HepG2 (cell line): ENCODE data around the gene MXD1. TPM values are rescaled to one million over a fixed set of nuclear protein-coding genes. Genes with fewer than 3 reads are reported as not detected.

Experiments
- ATF3 ChIP-seq: sonication (generic); formaldehyde crosslinking; IDR thresholded peaks from 2 replicates; pipeline ENCODE4 v1.4.0; 2020; ENCODE audit warnings: missing genetic modification reagents
- BCL3 ChIP-seq: sonication (generic); formaldehyde crosslinking; IDR thresholded peaks from 2 replicates; pipeline ENCODE4 v1.5.1; 2020; ENCODE audit warnings: mild to moderate bottlenecking, missing genetic modification reagents, moderate library complexity
- FOXA3 ChIP-seq: IDR thresholded peaks from 2 replicates; pipeline ENCODE4 v1.6.1; 2016; ENCODE audit warnings: missing genetic modification reagents, missing compliant biosample characterization
- GATAD2A ChIP-seq: IDR thresholded peaks from 2 replicates; pipeline ENCODE4 v1.6.1; 2016
- NR2F6 ChIP-seq, 2 experiments: IDR thresholded peaks; 2 replicates each; pipeline ENCODE4 v1.6.1; 2016; ENCODE audit warnings: antibody characterized with exemption in 1 of 2, mild to moderate bottlenecking in 1 of 2
- ZNF292 ChIP-seq: sonication (generic); formaldehyde crosslinking; IDR thresholded peaks from 2 replicates; pipeline ENCODE4 v1.8.1; 2022; ENCODE audit warnings: mild to moderate bottlenecking, low read depth, missing genetic modification reagents, borderline replicate concordance
- ZSCAN21 ChIP-seq: sonication (generic); formaldehyde crosslinking; IDR thresholded peaks from 2 replicates; pipeline ENCODE4 v1.8.0; 2022; ENCODE audit warnings: mild to moderate bottlenecking, missing genetic modification reagents, moderate library complexity, borderline replicate concordance
- polyA plus RNA-seq, 8 experiments: library from polyadenylated mRNA; depleted of rRNA in 3 of 8; stranded (reverse) in 7 of 8; unstranded in 1 of 8; fragments of >200 nt; fragmentation: Illumina TruSeq in 4 of 8; extraction: Trizol in 4 of 8; gene quantifications; 2 replicates each; pipeline versions ENCODE4 v1.2.1 to v1.2.3, GENCODE V29; 2011 to 2016; ENCODE audit warnings: low read depth in 4 of 8, missing spikeins in 1 of 8, mixed read lengths in 1 of 8; ENCODE audit not compliant: insufficient read depth in 1 of 8
- total RNA-seq, 5 experiments: library from RNA; depleted of rRNA; stranded (reverse); fragments of >200 nt; fragmentation: Illumina TruSeq; extraction: Trizol; gene quantifications; 2 replicates each; pipeline ENCODE4 v1.2.3, GENCODE V29; 2016; ENCODE audit warnings: low read depth in 1 of 5
- TF ChIP-seq, protein P1 (sequence below), 2 experiments: fragments of 450-650 bp in 1 of 2; sonication (generic) in 1 of 2; formaldehyde crosslinking in 1 of 2; IDR thresholded peaks; 2 replicates each; pipeline versions ENCODE4 v1.6.1 to v1.8.0; 2016 to 2022; ENCODE audit warnings: antibody characterized with exemption in 1 of 2, mild to moderate bottlenecking in 1 of 2, missing genetic modification reagents in 1 of 2
- TF ChIP-seq, protein P2 (sequence below): sonication (generic); formaldehyde crosslinking; IDR thresholded peaks from 2 replicates; pipeline ENCODE4 v1.4.0; 2020; ENCODE audit warnings: missing genetic modification reagents
- TF ChIP-seq, protein P3 (sequence below): sonication (generic); formaldehyde crosslinking; IDR thresholded peaks from 2 replicates; pipeline ENCODE4 v1.9.0; 2021; ENCODE audit warnings: missing genetic modification reagents, mild to moderate bottlenecking, borderline replicate concordance
- TF ChIP-seq, protein P4 (sequence below): sonication (generic); formaldehyde crosslinking; IDR thresholded peaks from 2 replicates; pipeline ENCODE4 v1.4.0; 2020; ENCODE audit warnings: missing genetic modification reagents

MXD1 gene
- total and polyA plus RNA-seq, 2 of the 13 experiments (the other 11 are each of a cell fraction or from before 2014, with no cell fraction given) = 6.4 to 14.9 TPM

DNA sequence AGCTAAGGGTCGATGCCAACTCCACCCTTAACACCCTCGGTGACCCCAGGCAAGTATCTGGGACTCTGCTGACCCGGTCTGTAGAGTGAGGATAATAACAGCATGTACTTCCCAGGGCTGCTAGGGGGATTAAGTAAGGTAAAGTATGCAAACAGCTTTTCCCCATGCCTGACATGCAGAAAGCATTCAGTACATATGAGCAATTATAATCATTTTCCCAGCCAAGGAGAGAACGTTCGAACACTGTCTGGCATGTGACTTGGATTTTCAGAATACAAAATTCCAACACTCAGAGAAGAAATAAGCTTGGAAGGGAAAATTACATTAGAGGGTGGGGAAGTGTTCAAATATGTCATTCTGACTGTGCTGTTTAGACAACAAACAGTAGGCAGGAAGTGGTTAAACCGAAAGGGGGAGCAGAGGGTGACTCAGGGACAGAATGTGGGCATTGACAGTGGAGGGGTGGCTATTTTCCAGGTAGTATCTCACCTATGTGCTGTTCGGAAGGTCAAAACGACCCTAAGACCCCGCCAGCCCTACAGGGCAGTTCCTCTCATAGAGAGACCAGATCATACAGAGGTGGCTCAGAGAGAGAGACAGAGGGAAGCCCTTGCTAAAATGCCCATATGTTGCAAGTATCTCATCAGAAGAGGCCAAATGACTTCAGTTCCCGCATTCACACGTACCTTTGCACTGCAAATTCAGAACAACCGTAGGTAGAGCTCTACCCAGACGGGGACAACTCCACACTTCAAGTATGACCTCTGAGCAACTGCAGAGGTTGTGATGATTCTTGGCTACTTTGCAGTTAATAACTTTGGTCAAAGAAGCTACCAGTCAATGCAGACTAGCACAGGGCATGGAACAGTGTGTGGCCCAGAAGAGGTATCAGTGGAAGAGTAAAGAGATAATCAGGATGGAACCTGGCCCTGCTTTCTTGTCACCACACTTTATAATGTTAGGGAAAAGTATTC lies 31.7 kb downstream of the MXD1 start (continued):
- TF ChIP-seq, protein P1, sequence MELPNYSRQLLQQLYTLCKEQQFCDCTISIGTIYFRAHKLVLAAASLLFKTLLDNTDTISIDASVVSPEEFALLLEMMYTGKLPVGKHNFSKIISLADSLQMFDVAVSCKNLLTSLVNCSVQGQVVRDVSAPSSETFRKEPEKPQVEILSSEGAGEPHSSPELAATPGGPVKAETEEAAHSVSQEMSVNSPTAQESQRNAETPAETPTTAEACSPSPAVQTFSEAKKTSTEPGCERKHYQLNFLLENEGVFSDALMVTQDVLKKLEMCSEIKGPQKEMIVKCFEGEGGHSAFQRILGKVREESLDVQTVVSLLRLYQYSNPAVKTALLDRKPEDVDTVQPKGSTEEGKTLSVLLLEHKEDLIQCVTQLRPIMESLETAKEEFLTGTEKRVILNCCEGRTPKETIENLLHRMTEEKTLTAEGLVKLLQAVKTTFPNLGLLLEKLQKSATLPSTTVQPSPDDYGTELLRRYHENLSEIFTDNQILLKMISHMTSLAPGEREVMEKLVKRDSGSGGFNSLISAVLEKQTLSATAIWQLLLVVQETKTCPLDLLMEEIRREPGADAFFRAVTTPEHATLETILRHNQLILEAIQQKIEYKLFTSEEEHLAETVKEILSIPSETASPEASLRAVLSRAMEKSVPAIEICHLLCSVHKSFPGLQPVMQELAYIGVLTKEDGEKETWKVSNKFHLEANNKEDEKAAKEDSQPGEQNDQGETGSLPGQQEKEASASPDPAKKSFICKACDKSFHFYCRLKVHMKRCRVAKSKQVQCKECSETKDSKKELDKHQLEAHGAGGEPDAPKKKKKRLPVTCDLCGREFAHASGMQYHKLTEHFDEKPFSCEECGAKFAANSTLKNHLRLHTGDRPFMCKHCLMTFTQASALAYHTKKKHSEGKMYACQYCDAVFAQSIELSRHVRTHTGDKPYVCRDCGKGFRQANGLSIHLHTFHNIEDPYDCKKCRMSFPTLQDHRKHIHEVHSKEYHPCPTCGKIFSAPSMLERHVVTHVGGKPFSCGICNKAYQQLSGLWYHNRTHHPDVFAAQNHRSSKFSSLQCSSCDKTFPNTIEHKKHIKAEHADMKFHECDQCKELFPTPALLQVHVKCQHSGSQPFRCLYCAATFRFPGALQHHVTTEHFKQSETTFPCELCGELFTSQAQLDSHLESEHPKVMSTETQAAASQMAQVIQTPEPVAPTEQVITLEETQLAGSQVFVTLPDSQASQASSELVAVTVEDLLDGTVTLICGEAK (IDR thresholded peaks at IDR 0.05) = no peak
- TF ChIP-seq, protein P1 (CRISPR knock-in tag; IDR thresholded peaks at IDR 0.05) = no peak
- no peak for TF ChIP-seq ZSCAN21 (CRISPR knock-in tag)
- TF ChIP-seq, protein P2, sequence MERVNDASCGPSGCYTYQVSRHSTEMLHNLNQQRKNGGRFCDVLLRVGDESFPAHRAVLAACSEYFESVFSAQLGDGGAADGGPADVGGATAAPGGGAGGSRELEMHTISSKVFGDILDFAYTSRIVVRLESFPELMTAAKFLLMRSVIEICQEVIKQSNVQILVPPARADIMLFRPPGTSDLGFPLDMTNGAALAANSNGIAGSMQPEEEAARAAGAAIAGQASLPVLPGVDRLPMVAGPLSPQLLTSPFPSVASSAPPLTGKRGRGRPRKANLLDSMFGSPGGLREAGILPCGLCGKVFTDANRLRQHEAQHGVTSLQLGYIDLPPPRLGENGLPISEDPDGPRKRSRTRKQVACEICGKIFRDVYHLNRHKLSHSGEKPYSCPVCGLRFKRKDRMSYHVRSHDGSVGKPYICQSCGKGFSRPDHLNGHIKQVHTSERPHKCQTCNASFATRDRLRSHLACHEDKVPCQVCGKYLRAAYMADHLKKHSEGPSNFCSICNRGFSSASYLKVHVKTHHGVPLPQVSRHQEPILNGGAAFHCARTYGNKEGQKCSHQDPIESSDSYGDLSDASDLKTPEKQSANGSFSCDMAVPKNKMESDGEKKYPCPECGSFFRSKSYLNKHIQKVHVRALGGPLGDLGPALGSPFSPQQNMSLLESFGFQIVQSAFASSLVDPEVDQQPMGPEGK (CRISPR knock-in tag) = peak; percentile 67
- TF ChIP-seq, protein P3, sequence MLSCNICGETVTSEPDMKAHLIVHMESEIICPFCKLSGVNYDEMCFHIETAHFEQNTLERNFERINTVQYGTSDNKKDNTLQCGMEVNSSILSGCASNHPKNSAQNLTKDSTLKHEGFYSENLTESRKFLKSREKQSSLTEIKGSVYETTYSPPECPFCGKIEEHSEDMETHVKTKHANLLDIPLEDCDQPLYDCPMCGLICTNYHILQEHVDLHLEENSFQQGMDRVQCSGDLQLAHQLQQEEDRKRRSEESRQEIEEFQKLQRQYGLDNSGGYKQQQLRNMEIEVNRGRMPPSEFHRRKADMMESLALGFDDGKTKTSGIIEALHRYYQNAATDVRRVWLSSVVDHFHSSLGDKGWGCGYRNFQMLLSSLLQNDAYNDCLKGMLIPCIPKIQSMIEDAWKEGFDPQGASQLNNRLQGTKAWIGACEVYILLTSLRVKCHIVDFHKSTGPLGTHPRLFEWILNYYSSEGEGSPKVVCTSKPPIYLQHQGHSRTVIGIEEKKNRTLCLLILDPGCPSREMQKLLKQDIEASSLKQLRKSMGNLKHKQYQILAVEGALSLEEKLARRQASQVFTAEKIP (CRISPR knock-in tag) = no peak
- 0 out of 2 replicates have a peak, but pooled peaks have one; percentile 24 for TF ChIP-seq BCL3 (CRISPR knock-in tag)
- peak; percentile 79 for TF ChIP-seq GATAD2A
- TF ChIP-seq FOXA3 (CRISPR knock-in tag) = peak; percentile 62
- peak; percentile 74 for TF ChIP-seq ATF3 (CRISPR knock-in tag)
- TF ChIP-seq ZNF292 (CRISPR knock-in tag) = peak; percentile 84
- TF ChIP-seq, protein P4, sequence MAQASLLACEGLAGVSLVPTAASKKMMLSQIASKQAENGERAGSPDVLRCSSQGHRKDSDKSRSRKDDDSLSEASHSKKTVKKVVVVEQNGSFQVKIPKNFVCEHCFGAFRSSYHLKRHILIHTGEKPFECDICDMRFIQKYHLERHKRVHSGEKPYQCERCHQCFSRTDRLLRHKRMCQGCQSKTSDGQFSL (CRISPR knock-in tag) = 0 out of 2 replicates have a peak, but pooled peaks have one; percentile 30
- peak; percentile 8 for TF ChIP-seq NR2F6 (IDR thresholded peaks at IDR 0.05)
- TF ChIP-seq NR2F6 (CRISPR knock-in tag; IDR thresholded peaks at IDR 0.05) = no peak
